ENCODE results near the gene CISD1. TPM values are rescaled to one million over a fixed set of nuclear protein-coding genes. Genes with fewer than 3 reads are reported as not detected.

The CISD1 gene
- total RNA-seq, 2 donors from 2014 or later: 52.5 to 57.9 TPM

DNA sequence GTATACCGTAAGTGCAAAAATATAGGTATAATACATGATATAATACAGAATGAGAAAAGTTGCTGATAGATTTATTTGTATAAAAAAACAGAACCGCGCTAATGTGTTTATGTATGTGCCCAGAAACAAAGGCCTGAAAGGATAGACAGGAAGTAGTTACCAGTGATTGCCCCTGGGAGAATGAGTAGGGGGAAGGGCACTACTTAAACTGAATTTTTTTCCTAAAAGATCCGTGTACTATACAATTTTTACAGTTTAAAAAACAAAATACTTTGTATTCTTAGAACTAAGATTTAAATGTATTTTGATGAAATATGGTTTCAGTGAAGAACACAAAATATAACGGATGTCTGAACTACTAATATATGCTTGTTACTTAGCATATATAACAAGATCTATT lies 4.2 kb upstream of the CISD1 start:
- Histone ChIP-seq H3K36me3 (no peaks in the 10 kb centered on the region), H3K4me3 (no peak overlapping the region), H3K9ac (ENCODE audit: low read depth in 2 of 2, low read length in 2 of 2) (no peak overlapping the region), H3K27me3 (no peaks in the 10 kb centered on the region), H3K4me1 (peaks cover 5% of the 10 kb centered on the region), H3K27ac (no peak overlapping the region), H3K9me3 (no peaks in the 10 kb centered on the region)
- intact Hi-C loops (cut with DNase I): no loop called here
- no peak for DNase-seq
- TF ChIP-seq, protein P1, sequence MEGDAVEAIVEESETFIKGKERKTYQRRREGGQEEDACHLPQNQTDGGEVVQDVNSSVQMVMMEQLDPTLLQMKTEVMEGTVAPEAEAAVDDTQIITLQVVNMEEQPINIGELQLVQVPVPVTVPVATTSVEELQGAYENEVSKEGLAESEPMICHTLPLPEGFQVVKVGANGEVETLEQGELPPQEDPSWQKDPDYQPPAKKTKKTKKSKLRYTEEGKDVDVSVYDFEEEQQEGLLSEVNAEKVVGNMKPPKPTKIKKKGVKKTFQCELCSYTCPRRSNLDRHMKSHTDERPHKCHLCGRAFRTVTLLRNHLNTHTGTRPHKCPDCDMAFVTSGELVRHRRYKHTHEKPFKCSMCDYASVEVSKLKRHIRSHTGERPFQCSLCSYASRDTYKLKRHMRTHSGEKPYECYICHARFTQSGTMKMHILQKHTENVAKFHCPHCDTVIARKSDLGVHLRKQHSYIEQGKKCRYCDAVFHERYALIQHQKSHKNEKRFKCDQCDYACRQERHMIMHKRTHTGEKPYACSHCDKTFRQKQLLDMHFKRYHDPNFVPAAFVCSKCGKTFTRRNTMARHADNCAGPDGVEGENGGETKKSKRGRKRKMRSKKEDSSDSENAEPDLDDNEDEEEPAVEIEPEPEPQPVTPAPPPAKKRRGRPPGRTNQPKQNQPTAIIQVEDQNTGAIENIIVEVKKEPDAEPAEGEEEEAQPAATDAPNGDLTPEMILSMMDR (IDR thresholded peaks at IDR 0.05): no peak

DNA sequence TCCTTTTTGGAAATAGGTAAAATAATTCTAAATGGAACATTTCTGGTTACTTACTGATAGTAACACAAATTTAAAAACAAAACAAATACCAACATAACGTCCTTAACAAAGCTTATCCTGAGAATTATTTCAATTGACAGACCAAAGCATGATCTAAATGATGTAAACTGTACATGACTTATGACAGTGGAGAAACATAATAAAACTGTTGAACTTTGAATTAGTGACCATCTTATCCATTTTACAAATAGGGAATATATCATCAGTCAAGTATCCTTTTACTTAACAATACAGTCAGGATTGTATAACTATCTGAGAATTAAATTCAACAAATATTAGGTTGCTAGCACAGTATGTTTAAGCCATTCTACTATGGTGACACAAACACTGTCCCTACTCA lies 3.7 kb upstream of the CISD1 start:
- TF ChIP-seq, protein P1 (IDR thresholded peaks at IDR 0.05): no peak
- DNase-seq: no peak
- intact Hi-C loops (cut with DNase I): no loop called here
- Histone ChIP-seq H3K4me3 (peak overlapping the region; percentile 72), H3K36me3 (no peaks in the 10 kb centered on the region), H3K27me3 (no peaks in the 10 kb centered on the region), H3K9ac (ENCODE audit: low read depth in 2 of 2, low read length in 2 of 2) (peak overlapping the region in 1 of 2 donors; percentile 74), H3K9me3 (no peaks in the 10 kb centered on the region), H3K27ac (peak overlapping the region; percentile 84), H3K4me1 (peaks cover 5% of the 10 kb centered on the region)

DNA sequence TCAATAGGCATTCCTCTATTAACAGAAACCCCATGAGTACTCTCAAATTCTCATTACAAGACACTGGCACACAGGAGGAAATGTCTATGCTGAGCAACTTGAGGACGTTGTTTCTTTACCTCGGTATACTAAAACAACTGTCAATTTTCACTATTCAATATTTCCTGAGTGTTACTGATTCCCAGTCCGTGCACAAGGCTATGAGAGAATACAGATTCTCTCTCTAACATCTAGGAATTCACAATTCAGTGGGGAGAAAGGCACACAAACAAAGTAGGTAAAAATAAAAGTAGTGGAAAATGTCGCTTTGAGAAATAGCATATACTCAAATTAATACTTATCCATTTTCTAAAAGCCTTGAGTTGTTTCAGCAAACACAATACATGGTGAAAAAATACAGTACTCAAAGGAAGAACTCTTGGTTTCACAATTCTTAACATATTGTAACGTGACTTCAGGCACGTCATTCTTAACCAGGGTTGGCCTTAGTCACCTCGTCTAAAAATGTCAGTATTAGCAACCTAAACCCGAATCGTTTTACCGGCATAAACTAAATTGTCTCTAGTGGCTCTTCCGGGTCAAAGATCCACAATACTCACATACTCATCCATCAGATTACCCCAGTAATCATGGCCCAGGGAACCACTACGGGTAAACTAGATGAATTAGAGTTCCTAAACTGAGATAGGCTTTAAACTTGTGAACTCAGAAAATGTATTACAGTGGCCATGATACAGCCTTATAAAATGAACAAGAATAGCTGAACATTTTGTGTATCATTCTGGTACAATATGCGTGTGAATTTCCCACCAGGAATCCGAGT lies 2.7 kb upstream of the CISD1 start:
- H3K9me3 ChIP-seq: no peaks in the 10 kb centered on the region
- intact Hi-C loops (cut with DNase I): no loop called here
- H3K4me1 ChIP-seq: peaks cover 5% of the 10 kb centered on the region
- DNase-seq: peak; percentile 42
- peak overlapping the region; percentile 72 for H3K4me3 ChIP-seq
- H3K27ac ChIP-seq: peak overlapping the region; percentile 84
- H3K9ac ChIP-seq (ENCODE audit: low read depth in 2 of 2, low read length in 2 of 2): peak overlapping the region; percentile 74 to 98
- H3K36me3 ChIP-seq: no peaks in the 10 kb centered on the region
- TF ChIP-seq, protein P1 (IDR thresholded peaks at IDR 0.05): no peak
- H3K27me3 ChIP-seq: no peaks in the 10 kb centered on the region

DNA sequence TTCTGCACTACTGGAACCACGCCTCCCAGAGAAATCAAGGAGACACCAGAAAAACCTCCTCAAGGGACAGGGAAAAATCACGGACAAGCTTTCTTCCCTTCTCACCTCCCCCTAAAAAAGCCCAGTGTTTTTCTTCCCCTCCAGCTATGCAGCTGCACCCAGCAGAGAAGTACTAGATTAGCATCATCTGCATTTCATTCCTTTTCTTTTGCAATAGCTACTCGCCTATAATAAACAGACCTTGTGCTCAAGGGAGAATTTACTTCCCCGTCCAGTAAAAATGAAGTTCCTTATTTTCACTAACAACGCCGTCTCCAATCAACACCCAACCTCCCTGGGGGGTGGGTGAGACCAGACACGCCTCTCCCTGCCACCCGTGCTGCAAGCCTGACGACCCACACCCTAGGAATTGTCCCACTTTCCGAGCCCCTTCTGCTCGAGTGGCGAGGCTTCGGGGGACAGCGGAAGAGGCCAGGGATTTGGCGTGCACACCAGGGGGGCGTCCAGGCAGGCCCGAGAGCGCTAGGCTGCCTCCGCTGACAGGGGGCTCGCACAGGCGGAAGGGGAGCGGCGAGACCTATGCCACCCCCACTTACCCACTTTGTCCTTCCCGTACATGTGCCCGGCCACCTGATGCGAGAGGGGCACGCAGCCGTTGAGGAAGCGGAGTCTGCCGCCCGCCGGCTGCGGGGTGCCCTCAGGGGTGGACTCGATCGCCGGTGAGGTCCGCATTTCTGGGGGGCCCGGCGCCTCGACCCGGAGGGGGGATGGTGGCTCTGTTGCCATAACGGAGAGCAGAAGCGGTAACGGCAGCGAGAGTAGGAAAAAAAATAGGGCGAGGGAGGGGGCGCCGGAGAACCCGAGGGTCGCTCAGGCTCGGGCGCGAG lies 1.9 kb upstream of the CISD1 start:
- Histone ChIP-seq H3K27ac (peak overlapping the region; percentile 84), H3K9me3 (no peaks in the 10 kb centered on the region), H3K27me3 (no peaks in the 10 kb centered on the region), H3K4me3 (peak overlapping the region; percentile 72), H3K36me3 (no peaks in the 10 kb centered on the region), H3K4me1 (peaks cover 5% of the 10 kb centered on the region), H3K9ac (ENCODE audit: low read depth in 2 of 2, low read length in 2 of 2) (peak overlapping the region; percentile 74 to 98)
- intact Hi-C loops (cut with DNase I): no loop called here
- TF ChIP-seq, protein P1 (IDR thresholded peaks at IDR 0.05): no peak
- DNase-seq: peak; percentile 79

DNA sequence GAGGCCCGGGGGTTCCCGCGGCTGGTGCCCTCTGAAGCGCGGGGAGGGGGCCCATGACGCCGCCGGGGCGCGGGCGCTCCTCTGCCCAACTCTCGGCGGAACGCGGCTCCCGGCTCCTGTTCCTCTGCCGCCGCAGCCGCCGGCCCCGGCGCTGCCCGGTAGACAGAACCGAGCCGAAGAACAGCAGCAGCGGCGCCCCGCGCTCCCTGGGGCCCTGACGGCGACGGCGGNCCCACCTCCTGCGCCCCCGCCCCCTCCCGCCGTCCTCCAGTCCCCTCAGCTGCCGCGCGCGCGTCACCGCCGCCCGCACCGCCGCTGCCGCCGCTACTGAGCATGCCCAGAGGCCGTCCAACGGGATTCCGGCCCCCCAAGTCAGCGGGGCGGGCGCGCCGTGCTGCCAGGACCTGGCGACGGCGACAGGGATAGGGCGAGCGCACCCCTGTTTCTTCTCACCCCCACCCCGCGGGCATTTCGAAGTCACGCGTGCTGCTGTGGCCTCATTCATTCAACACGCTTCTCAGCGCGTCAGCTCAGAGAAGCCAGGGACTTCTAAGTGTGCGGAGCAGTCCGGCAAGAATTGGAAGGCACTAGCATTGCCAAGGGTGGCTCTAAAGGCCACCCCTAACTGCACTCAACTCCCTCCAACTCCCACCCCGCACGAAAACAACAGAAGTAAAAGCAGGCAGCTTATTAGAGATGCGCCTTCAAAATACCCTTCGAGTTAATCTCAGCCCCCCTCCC lies 1.1 kb upstream of the CISD1 start, which contains the start of gene IPMK:
IPMK (minus strand) TSS at position 182 of the 741 bp plus-strand sequence. CDS start 283 bp downstream, outside the sequence.
- DNase-seq: peak; percentile 96
- intact Hi-C loops (cut with DNase I): no loop called here
- peaks cover 5% of the 10 kb centered on the region for H3K4me1 ChIP-seq

More for the DNA sequence above, 1.1 kb upstream of the CISD1 start, which contains the start of gene IPMK:
- peak within 1 kb of the TSS; percentile 84 for H3K27ac ChIP-seq
- H3K4me3 ChIP-seq: peak within 1 kb of the TSS; percentile 72
- H3K27me3 ChIP-seq: no peaks in the 10 kb centered on the region
- H3K9me3 ChIP-seq: no peaks in the 10 kb centered on the region
- TF ChIP-seq, protein P1 (IDR thresholded peaks at IDR 0.05): no peak
- no peaks in the 10 kb centered on the region for H3K36me3 ChIP-seq
- peak within 1 kb of the TSS; percentile 90 to 98 for H3K9ac ChIP-seq (ENCODE audit: low read depth in 2 of 2, low read length in 2 of 2)

Data from colonic mucosa (tissue), 4 donors.